Thoracic aorta (tissue), 2 donors: ENCODE measurements around the gene DCAF17. TPM values are rescaled to one million over a fixed set of nuclear protein-coding genes. Genes with fewer than 3 reads are reported as not detected.

Experiments
- ATAC-seq: fragments of 150-250 bp; one replicate; pipeline ENCODE4 v1.8.0; 2017; ENCODE audit warnings: low read depth; ENCODE audit not compliant: insufficient number of reproducible peaks, low FRiP score
- DNase-seq: peaks from one replicate; pipeline ENCODE4 v3.0.0-alpha.2; 2020; ENCODE audit warnings: low spot score
- H3K27ac ChIP-seq, 2 donors: fragments of 200-600 bp; sonication (generic); 1 replicate in 1 of 2; 2 replicates in 1 of 2; pipeline ENCODE4 v1.5.1; 2016; ENCODE audit warnings: mild to moderate bottlenecking in 2 of 2, moderate library complexity in 2 of 2
- H3K27me3 ChIP-seq: fragments of 200-600 bp; sonication (generic); replicated peaks from 2 replicates; pipeline ENCODE4 v1.6.0; 2016; ENCODE audit warnings: mild to moderate bottlenecking; ENCODE audit not compliant: insufficient read depth
- H3K36me3 ChIP-seq: fragments of 200-600 bp; sonication (generic); one replicate; pipeline ENCODE4 v1.5.1; 2016
- H3K4me1 ChIP-seq, 2 donors: fragments of 200-600 bp; sonication (generic); 1 replicate in 1 of 2; 2 replicates in 1 of 2; pipeline versions ENCODE4 v1.5.1 to v1.6.0; 2016; ENCODE audit warnings: low read depth in 2 of 2, mild to moderate bottlenecking in 1 of 2; ENCODE audit not compliant: control insufficient read depth in 1 of 2
- H3K4me3 ChIP-seq: fragments of 200-600 bp; sonication (generic); 2 replicates; pipeline ENCODE4 v1.5.1; 2016; ENCODE audit warnings: mild to moderate bottlenecking
- H3K9me3 ChIP-seq: fragments of 200-600 bp; sonication (generic); 2 replicates; pipeline ENCODE4 v1.5.1; 2016
- CTCF ChIP-seq: fragments of 200-600 bp; sonication (generic); IDR thresholded peaks from one replicate; pipeline ENCODE4 v1.5.1; 2019; ENCODE audit warnings: antibody characterized with exemption
- total RNA-seq, 2 donors: library from RNA; depleted of rRNA; stranded (reverse); fragments of >200 nt; gene quantifications; one replicate each; pipeline versions ENCODE4 v1.1.0 to v1.2.3, GENCODE V29; 2016

Gene DCAF17
- total RNA-seq, 2 donors from 2014 or later: 27.3 to 47.4 TPM

- Histone ChIP-seq H3K36me3 (no peaks in the 10 kb centered on the region), H3K27me3 (no peaks in the 10 kb centered on the region), H3K9me3 (peaks cover 5% of the 10 kb centered on the region), H3K4me1 (no peaks in the 10 kb centered on the region), H3K27ac (no peak overlapping the region), H3K4me3 (no peak overlapping the region)
- no peak for TF ChIP-seq CTCF
- ATAC-seq (no peak), DNase-seq (no peak)
These were observed 33.6 kb upstream of the DCAF17 start for GRCh38 chr2:171400395-171400794.

- H3K27me3 ChIP-seq: no peaks in the 10 kb centered on the region
- ATAC-seq (no peak), DNase-seq (no peak)
- no peak overlapping the region for H3K27ac ChIP-seq
- H3K9me3 ChIP-seq: peaks cover 5% of the 10 kb centered on the region
- no peaks in the 10 kb centered on the region for H3K36me3 ChIP-seq
- H3K4me3 ChIP-seq: no peak overlapping the region
- TF ChIP-seq CTCF: no peak
- no peaks in the 10 kb centered on the region for H3K4me1 ChIP-seq
These were observed 32.1 kb upstream of the DCAF17 start for GRCh38 chr2:171401947-171402346.

GRCh38 chr2:171402906-171403580 is 31.0 kb upstream of the DCAF17 start:
- Histone ChIP-seq H3K27ac (no peak overlapping the region), H3K4me3 (no peak overlapping the region), H3K9me3 (peaks cover 5% of the 10 kb centered on the region), H3K36me3 (no peaks in the 10 kb centered on the region), H3K27me3 (no peaks in the 10 kb centered on the region), H3K4me1 (no peaks in the 10 kb centered on the region)
- ATAC-seq (no peak), DNase-seq (no peak)
- no peak for TF ChIP-seq CTCF

GRCh38 chr2:171404261-171404660 is 29.8 kb upstream of the DCAF17 start:
- no peak overlapping the region for H3K27ac ChIP-seq
- H3K9me3 ChIP-seq: peaks cover 5% of the 10 kb centered on the region
- no peak for DNase-seq
- H3K27me3 ChIP-seq: no peaks in the 10 kb centered on the region
- H3K36me3 ChIP-seq: no peaks in the 10 kb centered on the region
- ATAC-seq: no peak
- no peak overlapping the region for H3K4me3 ChIP-seq
- no peaks in the 10 kb centered on the region for H3K4me1 ChIP-seq
- no peak for TF ChIP-seq CTCF

- no peak for ATAC-seq
These were observed 29.3 kb upstream of the DCAF17 start for GRCh38 chr2:171404719-171405118.

More at GRCh38 chr2:171404719-171405118, 29.3 kb upstream of the DCAF17 start:
- H3K27ac ChIP-seq: no peak overlapping the region
- no peaks in the 10 kb centered on the region for H3K4me1 ChIP-seq
- peaks cover 5% of the 10 kb centered on the region for H3K9me3 ChIP-seq
- no peaks in the 10 kb centered on the region for H3K27me3 ChIP-seq
- TF ChIP-seq CTCF: no peak
- no peaks in the 10 kb centered on the region for H3K36me3 ChIP-seq
- no peak overlapping the region for H3K4me3 ChIP-seq
- DNase-seq: no peak
